Retinal pigment epithelial cell (primary cell): ENCODE data around the gene DIDO1.
A peak's percentile ranks its signal among the peaks of the same experiment; 100 is the strongest.
"Not testable (repeated sequence)": the region's sequence is repeated elsewhere in the genome, so short reads cannot be mapped to it uniquely, and the experiment has no call there.

ENCODE experiments used
- DNase-seq: peaks from one replicate; pipeline ENCODE4 v3.0.0-alpha.2; 2010; ENCODE audit warnings: low read depth
- H3K4me3 ChIP-seq: 2 replicates; pipeline ENCODE4 v1.5.1; 2011; ENCODE audit warnings: mild to moderate bottlenecking, low read length, control low read depth, moderate library complexity
- TF ChIP-seq, protein P1 (sequence below): conservative IDR thresholded peaks from 2 replicates; pipeline ENCODE4 v1.5.1; 2011; ENCODE audit warnings: low read depth, low read length, control low read depth, inconsistent platforms

Gene DIDO1

DNA sequence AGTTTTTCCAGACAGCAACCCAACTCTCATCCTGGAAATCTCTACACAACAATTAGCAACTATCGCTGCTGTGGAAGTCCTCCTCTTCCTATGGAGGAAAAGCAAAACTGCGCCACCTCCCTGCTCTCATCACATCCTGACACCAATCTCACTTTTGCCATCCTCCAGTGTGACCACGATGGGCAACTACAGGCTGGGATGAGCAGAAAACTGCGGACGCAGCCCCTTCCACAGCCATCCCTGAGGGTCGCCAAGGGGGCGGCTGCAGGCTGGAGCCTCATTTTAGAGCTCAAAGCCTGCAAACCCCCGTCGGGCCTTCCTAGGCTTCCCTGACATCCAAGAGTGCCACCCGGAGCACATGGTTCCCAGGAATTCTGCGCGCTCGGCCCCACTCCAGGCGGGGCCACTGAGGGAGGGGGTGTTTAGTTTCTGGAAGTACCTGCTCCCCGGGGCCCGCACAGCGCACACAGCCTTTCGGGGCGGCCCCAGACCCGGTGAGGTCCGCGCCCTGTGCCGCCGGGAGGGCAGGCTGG lies 65.8 kb downstream of the DIDO1 start:
- peak overlapping the region; percentile 47 for H3K4me3 ChIP-seq
- TF ChIP-seq, protein P1, sequence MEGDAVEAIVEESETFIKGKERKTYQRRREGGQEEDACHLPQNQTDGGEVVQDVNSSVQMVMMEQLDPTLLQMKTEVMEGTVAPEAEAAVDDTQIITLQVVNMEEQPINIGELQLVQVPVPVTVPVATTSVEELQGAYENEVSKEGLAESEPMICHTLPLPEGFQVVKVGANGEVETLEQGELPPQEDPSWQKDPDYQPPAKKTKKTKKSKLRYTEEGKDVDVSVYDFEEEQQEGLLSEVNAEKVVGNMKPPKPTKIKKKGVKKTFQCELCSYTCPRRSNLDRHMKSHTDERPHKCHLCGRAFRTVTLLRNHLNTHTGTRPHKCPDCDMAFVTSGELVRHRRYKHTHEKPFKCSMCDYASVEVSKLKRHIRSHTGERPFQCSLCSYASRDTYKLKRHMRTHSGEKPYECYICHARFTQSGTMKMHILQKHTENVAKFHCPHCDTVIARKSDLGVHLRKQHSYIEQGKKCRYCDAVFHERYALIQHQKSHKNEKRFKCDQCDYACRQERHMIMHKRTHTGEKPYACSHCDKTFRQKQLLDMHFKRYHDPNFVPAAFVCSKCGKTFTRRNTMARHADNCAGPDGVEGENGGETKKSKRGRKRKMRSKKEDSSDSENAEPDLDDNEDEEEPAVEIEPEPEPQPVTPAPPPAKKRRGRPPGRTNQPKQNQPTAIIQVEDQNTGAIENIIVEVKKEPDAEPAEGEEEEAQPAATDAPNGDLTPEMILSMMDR: peak; percentile 18
- DNase-seq: no peak

DNA sequence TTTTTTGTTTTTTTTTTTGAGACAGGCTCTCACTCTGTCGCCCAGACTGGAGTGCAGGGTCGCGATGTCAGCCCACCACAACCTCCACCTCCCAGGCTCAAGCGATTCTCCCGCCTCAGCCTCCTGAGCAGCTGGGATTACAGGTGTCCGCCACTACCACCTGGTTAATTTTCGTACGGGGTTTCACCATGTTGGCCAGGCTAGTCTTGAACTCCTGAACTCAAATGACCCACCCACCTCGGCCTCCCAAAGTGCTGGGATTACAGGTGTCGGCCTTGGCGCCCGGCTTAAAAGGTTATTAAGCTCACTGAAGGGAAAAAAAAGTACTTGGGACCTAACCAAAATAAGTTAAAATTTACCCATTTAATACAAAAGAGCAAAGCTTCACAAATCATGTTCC lies 66.6 kb downstream of the DIDO1 start:
- peak overlapping the region; percentile 47 for H3K4me3 ChIP-seq
- no peak for DNase-seq
- TF ChIP-seq, protein P1: no peak

DNA sequence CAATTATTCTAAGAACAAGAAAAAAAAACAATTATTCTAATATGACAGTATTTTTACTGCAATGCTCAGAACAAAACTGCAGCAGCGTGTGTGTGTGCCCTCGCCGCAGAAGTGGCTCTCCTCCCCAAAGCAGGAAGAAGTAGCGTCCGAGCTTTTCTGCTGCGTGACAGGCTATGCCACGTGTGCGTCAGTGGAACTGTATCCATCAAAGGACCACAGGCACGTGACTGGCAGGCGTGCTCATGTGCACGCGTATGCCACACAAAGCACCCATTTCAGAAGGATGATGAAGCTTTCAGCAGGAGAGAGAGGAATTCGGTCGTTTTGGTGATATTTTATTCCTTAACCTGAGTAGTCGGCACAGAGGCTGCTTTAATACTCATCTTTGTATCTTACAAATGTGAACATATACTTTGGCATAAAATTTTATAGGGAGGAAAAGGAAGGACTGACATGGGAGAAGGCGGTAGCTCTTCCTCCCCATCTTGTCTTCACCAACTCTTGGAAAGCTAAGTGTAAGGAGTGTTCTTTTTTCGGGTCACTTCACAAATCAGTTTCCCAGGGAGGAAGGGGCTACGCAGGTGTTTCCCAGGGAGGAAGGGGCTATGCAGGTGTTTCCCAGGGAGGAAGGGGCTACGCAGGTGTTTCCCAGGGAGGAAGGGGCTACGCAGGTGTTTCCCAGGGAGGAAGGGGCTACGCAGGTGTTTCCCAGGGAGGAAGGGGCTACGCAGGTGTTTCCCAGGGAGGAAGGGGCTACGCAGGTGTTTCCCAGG lies 68.1 kb downstream of the DIDO1 start:
- no peak overlapping the region for H3K4me3 ChIP-seq
- DNase-seq: no peak

DNA sequence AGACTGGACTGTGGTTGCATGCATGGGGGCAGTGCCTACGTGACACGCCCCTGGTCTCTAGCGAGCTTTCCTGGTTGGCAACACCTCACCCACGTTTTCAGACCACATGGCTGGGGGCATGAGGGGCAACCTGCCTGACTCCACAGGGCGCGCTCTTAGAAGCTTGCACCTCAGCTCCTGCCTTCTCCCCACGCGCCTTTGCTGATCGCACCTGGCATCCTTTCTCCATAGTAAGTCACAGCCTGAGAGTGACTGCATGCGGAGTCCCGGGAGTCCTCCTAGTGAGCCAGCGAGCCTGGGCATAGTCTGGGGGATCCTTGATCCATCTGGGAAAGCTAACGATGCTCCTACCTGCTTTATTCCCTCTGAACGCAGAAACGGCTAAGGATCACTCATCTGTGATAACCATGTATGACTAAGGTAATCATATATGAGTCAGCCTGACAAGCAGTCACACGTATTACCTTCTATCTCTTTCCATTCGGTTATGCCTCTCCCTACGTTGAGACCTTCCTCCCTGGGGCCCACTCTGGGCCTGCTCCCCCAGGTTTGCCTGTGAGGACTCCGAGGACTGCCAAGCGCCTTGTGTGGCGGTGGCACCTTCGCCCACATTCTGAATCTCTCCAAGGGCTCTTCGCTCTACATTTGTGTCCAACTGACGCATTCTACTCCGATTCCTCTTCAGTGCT lies 69.2 kb downstream of the DIDO1 start:
- TF ChIP-seq, protein P1: no peak
- no peak for DNase-seq
- no peak overlapping the region for H3K4me3 ChIP-seq

More for the DNA sequence above, 68.1 kb downstream of the DIDO1 start:
- TF ChIP-seq, protein P1: no peak

DNA sequence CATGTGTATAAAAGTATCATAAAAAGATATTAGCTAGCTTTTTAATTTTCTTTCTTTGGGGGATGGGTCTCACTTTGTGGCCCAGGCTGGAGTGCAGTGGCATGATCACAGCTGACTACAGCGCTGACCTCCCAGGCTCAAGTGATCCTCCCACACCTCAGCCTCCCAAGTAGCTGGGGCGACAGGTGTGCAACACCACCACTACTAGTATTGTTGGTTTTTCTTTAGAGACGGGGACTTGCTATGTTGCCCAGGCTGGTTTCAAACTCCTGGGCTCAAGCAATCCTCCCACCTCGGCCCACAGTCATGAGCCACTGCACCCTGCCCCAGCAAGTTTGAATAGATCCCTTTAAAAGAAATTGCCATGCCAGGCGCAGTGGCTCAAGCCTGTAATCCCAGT lies 71.2 kb downstream of the DIDO1 start:
- TF ChIP-seq, protein P1: no peak
- DNase-seq: no peak
- H3K4me3 ChIP-seq: no peak overlapping the region

DNA sequence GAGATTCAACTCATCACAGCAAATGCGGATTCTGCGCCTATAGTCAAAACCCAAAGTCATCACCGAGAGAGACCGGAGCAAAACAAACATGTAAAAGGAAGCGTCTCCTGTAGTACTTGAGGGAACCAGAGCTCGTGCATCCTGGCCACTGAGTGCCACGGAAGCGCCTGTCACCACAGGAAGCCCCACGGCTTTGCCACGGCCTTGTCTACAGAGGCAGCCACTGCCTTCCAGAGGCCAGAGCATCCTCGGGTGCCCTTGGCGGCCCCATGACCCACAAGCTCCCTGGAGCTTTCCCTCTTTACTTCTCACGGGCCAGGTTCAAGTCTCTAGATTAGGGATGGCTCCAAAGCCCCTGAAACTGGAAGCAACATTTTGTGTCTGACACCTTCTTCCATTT lies 72.2 kb downstream of the DIDO1 start:
- no peak for DNase-seq
- TF ChIP-seq, protein P1: no peak
- no peak overlapping the region for H3K4me3 ChIP-seq

DNA sequence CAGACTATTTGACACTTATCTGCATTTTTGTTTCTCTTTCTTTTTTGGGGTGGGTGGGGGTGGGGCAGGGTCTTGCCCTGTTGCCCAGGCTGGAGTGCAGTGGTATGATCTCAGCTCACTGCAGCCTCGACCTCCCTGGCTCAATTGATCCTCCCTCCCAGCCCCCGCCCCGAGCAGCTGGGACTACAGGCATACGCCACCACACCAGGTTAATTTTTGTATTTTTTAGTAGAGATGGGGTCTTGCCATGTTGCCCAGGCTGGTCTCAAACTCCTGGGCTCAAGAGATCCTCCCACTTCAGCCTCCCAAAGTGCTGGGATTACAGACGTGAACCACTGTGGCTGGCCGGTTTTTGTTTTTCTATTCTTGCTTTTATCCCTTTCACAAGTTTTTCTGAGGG lies 73.0 kb downstream of the DIDO1 start:
- H3K4me3 ChIP-seq, DNase-seq: not testable (repeated sequence)
